Hepatocyte (in vitro differentiated cells): Measurements from ENCODE around the gene PDCD5. TPM values are rescaled to one million over a fixed set of nuclear protein-coding genes. Genes with fewer than 3 reads are reported as not detected.
"Not testable (repeated sequence)": the region's sequence is repeated elsewhere in the genome, so short reads cannot be mapped to it uniquely, and the experiment has no call there.

ENCODE experiments used
- DNase-seq: peaks from one replicate; pipeline ENCODE4 v3.0.0-alpha.2; 2016; ENCODE audit warnings: low spot score
- H2AFZ ChIP-seq: fragments of 200-600 bp; sonication (generic); 2 replicates; pipeline ENCODE4 v1.6.0; 2016; ENCODE audit warnings: antibody characterized with exemption, mild to moderate bottlenecking
- H3K27ac ChIP-seq: fragments of 200-600 bp; sonication (generic); 2 replicates; pipeline ENCODE4 v1.5.1; 2016; ENCODE audit warnings: mild to moderate bottlenecking
- H3K27me3 ChIP-seq: fragments of 200-600 bp; sonication (generic); 2 replicates; pipeline ENCODE4 v1.6.1; 2016
- H3K36me3 ChIP-seq: fragments of 200-600 bp; sonication (generic); replicated peaks from 2 replicates; pipeline ENCODE4 v1.5.1; 2016; ENCODE audit warnings: low read depth; ENCODE audit not compliant: insufficient read depth
- H3K4me1 ChIP-seq: fragments of 200-600 bp; sonication (generic); 2 replicates; pipeline ENCODE4 v1.5.1; 2016; ENCODE audit warnings: mild to moderate bottlenecking, moderate library complexity; ENCODE audit not compliant: insufficient read depth
- H3K4me2 ChIP-seq: fragments of 200-600 bp; sonication (generic); 2 replicates; pipeline ENCODE4 v1.6.0; 2016
- H3K4me3 ChIP-seq: fragments of 200-600 bp; sonication (generic); 2 replicates; pipeline ENCODE4 v1.5.1; 2016; ENCODE audit warnings: mild to moderate bottlenecking
- H3K79me2 ChIP-seq: fragments of 200-600 bp; sonication (generic); 2 replicates; pipeline ENCODE4 v1.6.0; 2017; ENCODE audit warnings: mild to moderate bottlenecking
- H3K9me2 ChIP-seq: fragments of 200-600 bp; sonication (generic); replicated peaks from 2 replicates; pipeline ENCODE4 v1.6.0; 2017; ENCODE audit warnings: mild to moderate bottlenecking; ENCODE audit not compliant: insufficient read depth
- H3K9me3 ChIP-seq: fragments of 200-600 bp; sonication (generic); 2 replicates; pipeline ENCODE4 v1.5.1; 2016; ENCODE audit warnings: low read depth, mild to moderate bottlenecking
- H4K20me1 ChIP-seq: fragments of 200-600 bp; sonication (generic); 2 replicates; pipeline ENCODE4 v1.6.0; 2016; ENCODE audit warnings: mild to moderate bottlenecking; ENCODE audit not compliant: insufficient read depth, poor library complexity, severe bottlenecking
- CTCF ChIP-seq: fragments of 200-600 bp; sonication (generic); IDR thresholded peaks from 2 replicates; pipeline ENCODE4 v1.5.1; 2016; ENCODE audit warnings: antibody characterized with exemption, mild to moderate bottlenecking; ENCODE audit not compliant: poor library complexity
- EZH2 ChIP-seq: fragments of 200-600 bp; sonication (generic); IDR thresholded peaks from 2 replicates; pipeline ENCODE4 v1.6.1; 2016; ENCODE audit warnings: antibody characterized with exemption, mild to moderate bottlenecking, borderline replicate concordance
- EZH2phosphoT487 ChIP-seq: fragments of 200-600 bp; sonication (generic); IDR thresholded peaks from one replicate; pipeline ENCODE4 v1.6.1; 2018; ENCODE audit warnings: antibody characterized with exemption, mild to moderate bottlenecking, low read depth, moderate library complexity; ENCODE audit not compliant: unreplicated experiment, severe bottlenecking
- WGBS: methylation state at CpG from one replicate; pipeline ENCODE4 v1.1.6; 2016; ENCODE audit warnings: low lambda C conversion rate; ENCODE audit errors: missing lambda C conversion rate; 5-methylcytosine and 5-hydroxymethylcytosine counted together
- polyA plus RNA-seq: library from polyadenylated mRNA; unstranded; fragments of >200 nt; fragmentation: Nextera tagmentation; extraction: Ambion mirVana; gene quantifications from 2 replicates; pipeline ENCODE4 v1.2.1, GENCODE V29; 2016
- total RNA-seq: library from RNA; depleted of rRNA; stranded (reverse); fragments of >200 nt; gene quantifications from 2 replicates; pipeline ENCODE4 v1.2.3, GENCODE V29; 2014

Gene PDCD5
- total and polyA plus RNA-seq, 2 experiments from 2014 or later, result 138 to 199 TPM

- peak overlapping the region; percentile 94 for H2AFZ ChIP-seq
- peak; percentile 39 for DNase-seq
Observed at GRCh38 chr19:32581705-32582179, 752 bp downstream of the PDCD5 start.

GRCh38 chr19:32587747-32588504 is 6.9 kb downstream of the PDCD5 start:
- not testable (repeated sequence) for H3K4me2 ChIP-seq, H2AFZ ChIP-seq, DNase-seq, H3K79me2 ChIP-seq, H3K27ac ChIP-seq, H3K27me3 ChIP-seq, H3K4me3 ChIP-seq, H3K36me3 ChIP-seq, H4K20me1 ChIP-seq, H3K9me3 ChIP-seq, H3K9me2 ChIP-seq, H3K4me1 ChIP-seq
- 75% methylated on average over 7 of the region's 8 CpGs for WGBS

More at GRCh38 chr19:32581705-32582179, 752 bp downstream of the PDCD5 start:
- Histone ChIP-seq H3K9me3 (no peaks in the 10 kb centered on the region), H3K27ac (peak overlapping the region; percentile 88), H3K9me2 (no peaks in the 10 kb centered on the region), H3K27me3 (no peaks in the 10 kb centered on the region), H3K79me2 (peaks cover 25% of the 10 kb centered on the region), H3K36me3 (no peaks in the 10 kb centered on the region), H3K4me2 (peak overlapping the region; percentile 91), H3K4me1 (peaks cover 5% of the 10 kb centered on the region), H4K20me1 (no peaks in the 10 kb centered on the region), H3K4me3 (peak overlapping the region; percentile 71)
- no peak for TF ChIP-seq CTCF
- TF ChIP-seq EZH2, result no peak
- TF ChIP-seq EZH2phosphoT487, result no peak
- 9% methylated on average over 26 of the region's 27 CpGs for WGBS

- no peaks in the 10 kb centered on the region for H4K20me1 ChIP-seq
- DNase-seq, result no peak
- WGBS, result 97% methylated on average over 2 of the region's 2 CpGs
- H3K79me2 ChIP-seq, result no peaks in the 10 kb centered on the region
- H3K9me3 ChIP-seq, result no peaks in the 10 kb centered on the region
- no peak overlapping the region for H3K4me2 ChIP-seq
- no peaks in the 10 kb centered on the region for H3K9me2 ChIP-seq
- TF ChIP-seq CTCF, result no peak
- TF ChIP-seq EZH2, result no peak
- TF ChIP-seq EZH2phosphoT487, result no peak
- no peaks in the 10 kb centered on the region for H3K27me3 ChIP-seq
- H2AFZ ChIP-seq, result no peak overlapping the region
- H3K36me3 ChIP-seq, result no peaks in the 10 kb centered on the region
- no peaks in the 10 kb centered on the region for H3K4me1 ChIP-seq
- no peak overlapping the region for H3K27ac ChIP-seq
- H3K4me3 ChIP-seq, result no peak overlapping the region
Observed at GRCh38 chr19:32594021-32594420, 13.0 kb downstream of the PDCD5 start.

- H3K36me3 ChIP-seq, result no peaks in the 10 kb centered on the region
- 93% methylated on average over 6 of the region's 6 CpGs for WGBS
Observed at GRCh38 chr19:32595491-32595890, 14.5 kb downstream of the PDCD5 start.

More at GRCh38 chr19:32595491-32595890, 14.5 kb downstream of the PDCD5 start:
- Histone ChIP-seq H3K4me2 (no peak overlapping the region), H3K9me2 (no peaks in the 10 kb centered on the region), H3K4me3 (no peak overlapping the region), H3K4me1 (no peaks in the 10 kb centered on the region), H4K20me1 (no peaks in the 10 kb centered on the region), H3K27ac (no peak overlapping the region), H3K79me2 (no peaks in the 10 kb centered on the region), H3K27me3 (no peaks in the 10 kb centered on the region), H3K9me3 (no peaks in the 10 kb centered on the region), H2AFZ (no peak overlapping the region)
- DNase-seq, result no peak
- no peak for TF ChIP-seq EZH2
- TF ChIP-seq EZH2phosphoT487, result no peak
